LoVo (cell line): Measurements from ENCODE around the gene BRD9.
"Not testable (repeated sequence)": the region's sequence is repeated elsewhere in the genome, so short reads cannot be mapped to it uniquely, and the experiment has no call there.

Source experiments
- DNase-seq: peaks from one replicate; pipeline ENCODE4 v3.0.0-alpha.2; 2016; ENCODE audit warnings: low spot score

The BRD9 gene

DNA sequence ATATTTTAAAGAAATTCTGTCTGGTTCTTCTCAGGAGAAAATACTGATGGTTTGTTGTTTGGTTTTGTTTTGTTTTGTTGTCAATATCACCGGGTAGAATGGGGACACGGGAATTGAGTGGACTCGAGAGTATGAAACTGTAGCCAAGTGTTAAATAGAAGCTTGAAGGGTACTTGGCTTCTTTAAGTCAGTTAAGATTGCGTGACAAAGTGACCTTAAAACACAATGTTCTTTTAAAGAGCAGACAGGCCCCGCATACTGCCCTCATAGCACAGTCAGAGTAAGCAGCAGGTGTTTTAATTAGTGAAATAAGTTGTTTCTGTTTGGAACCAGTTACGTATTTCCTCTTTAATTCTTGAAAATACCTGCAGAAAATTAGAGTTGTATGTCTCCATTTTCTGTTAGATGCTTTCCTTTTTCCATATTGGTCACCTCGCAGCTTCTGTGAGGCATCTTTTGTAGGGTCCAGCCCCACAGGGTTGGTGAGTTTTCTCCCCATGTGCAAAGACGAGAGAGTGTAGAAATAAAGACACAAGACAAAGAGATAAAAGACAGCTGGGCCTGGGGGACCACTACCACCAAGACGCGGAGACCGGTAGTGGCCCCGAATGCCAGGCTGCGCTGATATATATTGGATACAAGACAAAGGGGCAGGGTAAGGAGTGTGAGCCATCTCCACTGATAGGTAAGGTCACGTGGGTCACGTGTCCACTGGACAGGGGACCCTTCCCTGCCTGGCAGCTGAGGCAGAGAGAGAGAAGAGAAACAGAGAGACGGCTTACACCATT lies 9.7 kb upstream of the BRD9 start:
- DNase-seq: no peak

DNA sequence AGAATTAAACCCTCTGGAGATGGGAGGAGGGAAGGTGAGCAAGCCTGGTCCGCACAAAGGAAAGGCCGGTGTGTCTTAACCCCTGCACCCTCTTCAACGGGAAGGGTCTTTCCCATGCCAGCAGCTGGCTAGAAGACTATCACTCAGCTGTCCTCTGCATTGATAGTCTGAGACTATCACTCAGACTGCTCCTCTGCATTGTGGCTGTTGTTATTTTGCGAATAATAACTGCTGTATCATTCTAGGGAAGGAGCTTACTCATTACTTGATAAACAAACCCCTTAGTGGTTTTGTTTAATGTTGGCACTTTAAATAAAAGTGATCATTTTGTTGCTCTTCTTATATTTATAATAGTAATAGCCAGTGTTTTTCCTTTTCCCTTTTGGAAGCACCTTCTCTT lies 8.2 kb upstream of the BRD9 start:
- no peak for DNase-seq

DNA sequence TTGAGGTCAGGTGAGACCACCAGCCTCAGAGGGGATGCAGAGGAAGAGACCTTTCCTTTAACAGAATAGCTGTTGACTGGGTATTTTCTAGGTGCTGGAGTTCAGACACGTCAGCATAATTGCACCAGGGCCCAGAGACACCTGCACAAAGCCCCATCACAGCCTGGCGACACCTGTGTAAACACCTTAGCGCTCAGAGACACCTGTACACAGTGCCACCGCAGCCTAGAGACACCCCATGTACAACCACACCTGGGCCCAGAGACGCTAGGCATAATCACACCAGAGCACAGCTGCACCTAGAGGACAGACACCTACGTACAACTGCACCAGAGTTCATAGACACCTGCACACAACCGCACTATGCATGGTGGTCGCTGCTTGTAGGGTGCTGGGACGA lies 1.1 kb upstream of the BRD9 start:
- DNase-seq: no peak

DNA sequence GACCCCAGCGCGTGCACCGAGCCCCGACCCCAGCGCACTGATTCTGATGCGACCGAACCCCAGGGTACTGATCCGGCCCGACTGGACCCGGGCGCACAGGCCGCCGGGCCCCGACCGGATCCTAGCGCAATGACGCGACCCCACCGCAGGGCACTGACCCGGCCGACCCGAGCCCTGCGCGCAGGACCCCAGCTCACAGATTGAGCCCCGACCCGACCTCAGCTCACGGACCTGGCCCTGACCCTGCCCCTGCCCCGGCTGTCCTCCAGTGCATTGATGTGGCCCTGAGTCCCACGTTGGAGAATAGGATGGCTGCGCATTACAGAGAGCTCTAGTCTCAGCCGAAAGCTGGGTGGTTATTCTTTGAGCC lies 521 bp upstream of the BRD9 start:
- no peak for DNase-seq

DNA sequence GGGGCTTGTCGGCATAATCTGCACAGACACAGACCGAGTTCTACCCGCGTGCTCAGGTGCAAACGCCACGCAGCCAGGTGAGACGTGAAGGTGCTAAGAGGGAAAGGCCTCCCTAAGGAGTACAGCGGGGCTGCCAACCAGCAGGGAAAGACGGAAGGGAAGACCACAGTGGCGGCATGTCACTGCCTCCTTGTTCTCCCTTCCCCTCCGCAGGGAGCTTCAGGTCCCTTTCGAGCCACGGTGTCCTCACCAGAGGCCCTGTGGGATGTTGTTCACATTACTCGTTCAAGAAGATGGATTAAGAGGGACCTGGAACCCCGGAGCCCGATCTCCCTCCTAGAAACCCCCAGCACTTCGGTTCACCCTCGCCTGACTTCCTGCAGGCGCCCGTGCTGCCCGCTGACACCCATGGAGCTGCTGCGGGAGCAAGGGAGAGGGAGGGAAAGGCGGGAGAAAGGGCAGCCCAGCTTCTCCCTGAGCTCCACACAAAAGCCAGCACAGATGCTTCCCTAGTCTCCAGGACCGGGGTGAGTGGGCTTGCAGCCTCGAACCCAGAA lies 686 bp downstream of the BRD9 start:
- peak; percentile 21 for DNase-seq

DNA sequence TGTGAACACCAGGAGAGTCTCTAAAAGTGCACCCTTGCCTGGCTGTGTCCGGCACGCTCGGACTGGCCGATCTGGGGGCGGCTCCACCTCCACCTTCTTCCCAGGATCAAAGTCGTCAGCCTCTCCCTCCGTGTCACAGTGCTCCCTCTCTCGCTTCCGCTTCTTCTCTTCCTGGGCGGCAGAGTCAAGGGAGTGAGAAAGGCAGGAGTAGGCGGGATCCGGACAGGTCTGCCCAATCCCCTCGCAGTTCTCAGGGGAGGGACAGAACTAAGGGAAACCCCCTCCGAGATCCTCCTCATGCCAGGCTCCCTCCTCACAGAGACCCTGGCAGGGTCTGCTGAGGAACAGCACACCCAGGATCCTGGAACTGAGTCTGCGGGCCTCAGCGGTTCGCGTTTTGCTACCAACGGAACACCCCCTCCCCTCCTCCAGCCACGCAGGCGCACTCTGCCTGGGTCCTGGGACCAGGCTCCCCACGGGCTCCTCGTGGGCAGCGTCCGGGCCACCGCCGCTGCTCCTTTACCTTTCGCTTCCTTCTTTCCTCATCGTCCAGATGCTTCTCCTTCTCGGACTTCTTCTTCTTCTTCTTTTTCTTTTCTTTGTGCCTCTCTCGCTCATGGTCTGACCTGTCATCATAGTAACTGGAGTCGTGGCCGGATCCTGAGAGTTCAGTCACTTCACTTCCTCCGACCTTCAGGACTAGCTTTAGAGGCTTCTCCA lies 1.3 kb downstream of the BRD9 start:
- DNase-seq: no peak

DNA sequence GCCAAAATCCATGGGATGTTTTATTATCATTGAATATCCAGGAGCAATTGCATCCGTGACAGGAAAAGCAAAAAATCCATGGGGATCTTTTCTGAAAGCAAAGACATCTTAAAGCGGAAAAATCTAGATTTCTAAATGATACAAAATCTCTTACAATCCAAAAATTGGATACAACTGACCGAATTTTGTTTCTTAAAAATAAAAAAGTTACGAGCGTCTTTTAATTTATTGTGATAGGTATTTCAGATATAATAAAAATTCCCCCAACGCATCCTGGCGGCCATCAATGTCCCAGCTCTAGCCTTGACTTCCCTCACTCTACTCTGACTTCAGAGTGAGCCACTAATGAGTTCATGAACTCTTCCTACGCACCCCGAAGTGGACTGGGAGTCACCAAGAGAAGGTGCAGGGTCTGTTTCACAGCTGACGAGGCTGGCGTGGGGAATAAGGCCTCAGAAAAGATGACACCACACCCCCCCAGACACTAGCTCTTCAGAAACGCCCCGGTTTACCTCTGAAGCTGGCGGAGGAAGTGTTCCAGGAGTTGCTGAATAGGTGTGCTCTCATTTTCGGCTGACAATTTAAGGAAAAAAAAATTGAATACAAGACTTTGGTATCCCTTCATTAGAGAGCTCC lies 3.4 kb downstream of the BRD9 start:
- DNase-seq: no peak

DNA sequence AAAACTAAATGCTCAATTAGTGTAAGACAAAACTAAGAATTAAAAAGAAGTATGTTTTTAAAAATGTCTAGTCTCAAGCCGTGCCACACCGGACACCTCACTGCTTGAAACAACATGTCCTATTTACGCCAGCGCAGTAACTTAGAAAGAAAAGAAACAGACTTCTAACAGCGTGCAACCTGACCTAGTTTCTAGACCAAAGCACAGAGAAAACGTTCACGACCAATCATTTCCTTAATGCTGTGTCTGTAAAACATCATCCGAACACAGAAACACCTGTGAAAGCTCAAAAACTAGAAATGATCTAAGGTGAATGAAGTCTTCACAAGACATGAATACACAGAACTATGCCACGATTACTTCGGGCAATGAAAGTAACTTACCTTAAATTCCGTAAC lies 4.0 kb downstream of the BRD9 start:
- DNase-seq: no peak

DNA sequence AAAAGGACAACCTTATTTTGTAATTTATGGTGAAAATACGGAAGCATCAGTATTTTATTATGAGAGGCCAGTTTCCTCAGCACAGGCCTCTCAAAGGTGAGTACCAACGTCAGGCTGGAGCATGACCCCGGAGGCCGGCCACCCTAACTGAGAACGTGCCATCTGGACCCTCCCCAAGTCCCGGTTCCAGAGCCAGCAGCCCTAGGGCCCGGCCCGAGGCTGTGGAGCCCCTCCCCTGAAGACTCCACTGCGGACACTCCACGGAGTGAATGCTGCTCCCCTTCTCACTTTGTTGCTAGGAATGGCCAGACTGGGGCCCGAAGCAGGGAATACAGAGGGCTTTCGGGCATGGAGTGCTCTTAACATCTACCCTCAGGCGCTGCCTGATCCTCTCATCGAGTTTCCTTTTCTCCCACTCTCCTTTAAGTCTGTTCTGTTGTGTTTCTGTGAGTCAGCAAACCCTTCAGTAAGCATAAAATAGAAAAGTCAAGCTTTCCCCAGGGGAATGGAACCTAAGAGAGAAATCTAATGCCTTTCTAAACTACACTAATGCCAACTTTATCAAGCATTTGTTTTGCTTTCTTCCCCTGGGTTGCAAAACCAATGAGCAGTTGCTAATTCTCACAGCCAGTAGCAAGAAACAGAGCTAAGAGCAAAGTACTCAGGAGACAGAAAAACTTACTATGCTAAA lies 4.5 kb downstream of the BRD9 start:
- no peak for DNase-seq

DNA sequence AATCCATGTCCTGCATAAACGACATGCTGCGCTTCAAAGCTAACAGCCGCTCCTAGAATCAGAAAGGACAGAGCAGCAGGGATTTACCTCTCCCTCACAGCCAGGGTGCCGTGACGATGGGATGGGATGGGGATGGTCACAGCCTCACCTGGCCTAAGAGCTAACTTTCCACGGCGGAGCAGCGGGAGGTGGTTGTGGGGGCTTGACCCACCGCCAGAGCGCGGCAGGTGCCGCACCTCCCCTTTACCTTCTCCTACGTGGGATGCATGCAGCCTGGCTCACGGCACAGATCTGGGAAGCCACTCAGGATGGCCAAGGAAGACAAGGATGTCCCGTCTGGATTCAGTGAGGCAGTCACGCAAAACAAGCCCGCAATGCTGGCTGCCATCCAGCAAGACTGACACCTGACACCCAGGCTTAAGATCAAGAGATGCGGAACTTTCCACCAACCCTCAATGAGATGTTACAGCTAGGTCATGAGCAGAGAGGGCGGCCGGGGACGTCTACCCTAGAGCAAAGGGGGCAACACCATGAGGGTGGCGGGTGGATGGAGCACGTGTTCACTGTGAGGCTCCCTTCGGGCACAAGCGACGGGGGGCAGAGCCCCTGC lies 5.8 kb downstream of the BRD9 start:
- no peak for DNase-seq

DNA sequence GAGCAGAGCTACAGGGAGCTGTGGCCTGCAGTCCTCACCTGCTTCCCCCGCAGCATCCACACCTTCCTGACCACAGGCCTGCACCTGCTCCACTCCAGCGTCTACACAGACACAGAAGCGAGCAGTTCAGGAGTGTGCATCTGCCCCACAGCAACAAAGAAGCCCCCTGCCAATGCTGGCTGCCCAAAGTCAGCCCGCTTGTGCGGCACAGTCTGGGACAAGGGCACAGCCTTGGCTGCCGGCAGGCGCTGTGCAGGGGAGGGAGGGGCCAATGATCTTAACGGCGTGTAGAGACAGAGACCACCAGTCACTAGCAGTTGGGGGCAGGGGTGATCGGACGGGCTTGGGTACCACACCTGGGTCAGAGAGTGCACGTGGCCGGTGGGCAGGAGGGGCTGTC lies 6.6 kb downstream of the BRD9 start:
- no peak for DNase-seq

DNA sequence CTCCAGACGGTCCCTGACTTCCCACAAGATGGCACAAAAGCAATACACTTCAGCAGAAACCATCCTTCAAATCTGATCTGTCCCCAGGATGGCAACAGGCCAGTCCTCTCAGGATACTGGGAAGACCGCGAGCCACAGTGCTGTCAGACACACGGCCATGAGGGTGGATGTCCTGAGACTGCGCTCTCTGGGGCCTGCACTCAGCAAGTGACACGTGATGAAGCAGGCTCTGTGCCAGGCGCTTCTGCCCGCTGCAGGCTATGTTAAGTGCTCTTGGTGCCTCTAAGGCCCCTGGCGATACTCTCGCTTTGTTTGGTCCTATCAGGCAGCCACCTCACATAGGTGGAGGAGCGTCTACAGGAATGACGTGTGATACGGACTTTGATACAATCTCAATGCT lies 7.1 kb downstream of the BRD9 start:
- DNase-seq: no peak

DNA sequence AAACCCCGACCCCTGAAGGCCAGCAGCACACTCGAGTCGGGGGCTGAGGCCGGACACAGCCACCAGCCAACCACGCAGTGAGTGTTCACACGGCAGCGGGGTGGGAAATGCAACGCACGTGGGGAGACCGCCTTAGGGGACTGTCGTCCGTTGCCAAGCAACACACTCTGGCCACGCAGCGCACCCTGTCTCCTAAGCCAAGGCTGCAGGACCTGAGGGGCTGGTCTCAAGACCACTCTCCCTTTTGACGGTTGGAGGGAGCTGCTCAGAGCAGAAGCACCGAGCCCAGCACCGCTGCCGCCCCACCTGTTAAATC lies 7.5 kb downstream of the BRD9 start:
- no peak for DNase-seq

DNA sequence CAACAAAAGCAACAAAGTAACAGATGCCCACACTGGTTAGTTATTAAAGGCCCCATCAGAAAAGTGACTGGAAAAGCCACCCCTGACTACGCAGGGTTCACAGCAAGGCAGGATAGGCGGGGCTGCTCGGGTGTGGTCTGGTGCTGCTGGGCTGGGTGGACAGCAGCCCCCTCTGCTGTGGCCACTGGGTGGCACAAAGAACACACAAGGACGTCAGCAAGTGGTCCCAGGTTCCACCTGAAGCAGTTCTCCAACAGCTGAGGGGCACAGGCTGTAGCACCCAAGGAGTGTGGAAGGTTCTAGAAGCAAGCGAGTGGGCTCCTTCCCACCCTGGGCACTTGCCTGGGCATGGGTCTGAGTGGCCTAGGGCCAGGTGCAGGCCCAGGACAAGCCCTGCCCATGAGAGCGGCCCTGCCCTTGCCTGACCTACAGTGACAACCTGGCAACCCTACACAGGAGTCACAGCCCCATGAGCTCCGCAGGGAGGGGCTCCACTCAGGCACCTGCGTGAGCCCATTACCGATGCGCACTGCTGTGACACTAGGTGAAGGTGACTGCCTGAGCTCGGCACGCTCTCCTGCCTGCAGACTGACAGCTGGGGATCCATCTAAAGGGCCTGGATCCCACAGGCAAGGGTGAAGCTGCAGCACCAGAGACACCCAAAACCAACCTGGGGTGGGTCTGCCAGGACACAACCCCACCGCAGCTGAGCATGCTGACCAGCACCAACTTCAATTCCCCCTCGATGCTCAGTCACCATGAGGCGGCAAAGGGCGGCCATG lies 8.1 kb downstream of the BRD9 start:
- DNase-seq: no peak

DNA sequence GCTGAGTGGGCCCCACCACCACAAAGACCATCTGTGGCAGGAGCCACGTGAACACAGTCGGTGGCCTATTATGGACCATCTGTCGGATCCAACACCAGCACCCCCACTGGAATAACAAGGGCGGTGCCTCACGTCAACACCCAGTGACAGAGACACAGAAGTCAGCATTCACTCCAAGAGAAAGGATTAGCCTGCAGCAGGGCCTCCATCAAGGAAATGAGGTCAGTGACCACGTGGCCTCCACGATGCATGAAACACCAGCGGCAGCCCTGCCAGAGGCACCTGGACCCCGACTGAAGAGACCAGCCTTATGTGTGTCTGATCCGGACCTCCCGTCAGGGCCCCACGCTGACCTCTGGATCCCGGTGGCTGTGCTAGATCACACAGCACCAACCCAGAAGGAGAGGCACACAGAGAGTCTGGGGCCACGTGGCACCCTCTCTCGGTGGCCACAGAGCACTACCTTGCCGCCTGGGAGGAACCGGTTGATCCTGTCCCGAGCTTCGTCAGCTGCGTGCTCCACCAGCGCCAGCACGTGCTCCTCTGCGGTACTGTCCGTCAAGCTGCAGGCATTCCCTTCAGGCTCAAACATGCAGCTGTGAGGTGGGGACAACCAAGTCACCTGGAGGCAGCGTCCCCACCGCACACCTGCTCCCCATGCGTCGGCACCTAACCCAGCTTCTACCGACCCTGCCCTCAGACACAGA lies 9.0 kb downstream of the BRD9 start:
- no peak for DNase-seq

DNA sequence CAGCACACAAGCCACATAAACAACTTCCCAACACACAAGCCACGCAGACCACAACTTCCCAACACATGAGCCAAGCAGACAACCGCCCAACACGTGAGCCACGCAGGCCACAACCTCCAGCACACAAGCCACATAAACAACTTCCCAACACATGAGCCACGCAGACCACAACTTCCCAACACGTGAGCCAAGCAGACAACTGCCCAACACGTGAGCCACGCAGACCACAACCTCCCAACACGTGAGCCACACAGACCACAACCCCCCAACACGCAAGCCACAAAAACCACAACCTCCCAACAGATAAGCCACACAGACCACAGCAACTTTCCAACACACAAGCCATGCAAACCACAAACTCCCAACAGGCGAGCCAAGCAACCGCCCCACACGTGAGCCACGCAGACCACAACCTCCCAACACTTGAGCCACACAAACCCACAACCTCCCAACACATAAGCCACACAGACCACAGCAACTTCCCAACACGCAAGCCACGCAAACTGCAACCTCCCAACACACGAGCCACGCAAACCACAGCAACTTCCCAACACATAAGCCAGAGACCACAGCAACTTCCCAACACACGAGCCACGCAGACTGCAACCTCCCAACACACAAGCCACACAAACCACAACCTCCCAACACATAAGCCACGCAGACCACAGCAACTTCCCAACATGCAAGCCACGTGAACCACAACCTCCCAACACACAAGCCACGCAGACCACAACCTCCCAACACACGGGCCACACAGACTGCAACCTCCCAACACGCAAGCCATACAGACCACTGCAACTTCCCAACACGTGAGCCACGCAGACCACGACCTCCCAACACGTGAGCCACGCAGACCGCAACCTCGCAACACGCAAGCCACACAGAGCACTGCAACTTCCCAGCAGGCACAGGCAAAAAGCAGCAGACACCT lies 10.1 kb downstream of the BRD9 start:
- no peak for DNase-seq

DNA sequence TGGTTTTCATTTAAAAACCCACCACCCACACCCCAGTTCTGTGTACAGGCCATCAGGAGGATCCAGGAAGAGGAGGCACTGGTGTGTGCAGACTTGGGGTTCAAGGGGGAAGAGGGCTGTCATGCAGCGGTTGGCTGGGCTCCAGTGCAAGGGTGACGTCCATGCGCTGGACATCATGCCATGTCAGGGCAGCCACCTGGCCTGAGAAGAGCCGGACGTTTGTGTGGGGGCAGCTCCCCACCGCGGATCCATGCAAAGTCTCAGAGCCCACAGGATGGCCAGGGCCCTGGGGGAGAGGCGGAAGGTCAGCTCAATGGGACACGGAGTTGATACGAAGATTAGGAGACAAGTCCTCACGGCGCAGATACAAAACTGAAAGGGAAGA lies 11.1 kb downstream of the BRD9 start:
- no peak for DNase-seq

DNA sequence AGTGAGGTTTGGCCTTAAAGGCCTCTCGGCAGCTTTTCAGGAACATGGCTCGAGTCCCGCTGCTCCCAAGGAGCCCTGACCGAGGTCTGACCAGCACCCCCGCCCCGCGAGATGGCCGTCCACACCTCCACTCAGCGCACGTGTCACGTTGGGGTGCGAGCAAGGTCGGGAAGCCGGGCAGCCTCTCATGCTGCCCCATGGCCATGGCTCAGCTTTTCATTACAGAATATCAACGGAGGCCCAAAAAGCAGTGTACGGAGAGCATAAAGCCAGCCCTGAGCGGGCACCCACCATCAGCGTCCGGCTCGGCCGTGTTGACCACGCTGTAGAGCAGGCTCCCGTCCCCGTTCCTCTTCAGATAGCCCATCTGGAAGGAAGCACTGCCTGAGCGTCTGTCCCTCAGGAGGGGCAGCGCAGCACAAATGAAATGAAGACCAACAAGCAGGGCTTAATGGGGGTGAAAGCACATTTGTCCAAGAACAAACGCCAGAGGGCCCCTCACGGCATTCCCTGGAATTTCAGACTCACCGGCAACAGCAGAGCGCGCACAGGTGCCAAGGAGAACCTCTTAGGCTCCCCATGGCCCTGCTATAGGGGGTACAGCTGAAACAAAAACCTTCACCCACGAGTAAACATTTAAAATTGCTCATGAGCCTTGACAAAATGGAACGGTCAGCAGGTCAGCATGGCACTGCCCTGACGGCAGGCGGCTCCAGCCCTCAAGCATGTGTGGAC lies 11.6 kb downstream of the BRD9 start:
- DNase-seq: no peak

DNA sequence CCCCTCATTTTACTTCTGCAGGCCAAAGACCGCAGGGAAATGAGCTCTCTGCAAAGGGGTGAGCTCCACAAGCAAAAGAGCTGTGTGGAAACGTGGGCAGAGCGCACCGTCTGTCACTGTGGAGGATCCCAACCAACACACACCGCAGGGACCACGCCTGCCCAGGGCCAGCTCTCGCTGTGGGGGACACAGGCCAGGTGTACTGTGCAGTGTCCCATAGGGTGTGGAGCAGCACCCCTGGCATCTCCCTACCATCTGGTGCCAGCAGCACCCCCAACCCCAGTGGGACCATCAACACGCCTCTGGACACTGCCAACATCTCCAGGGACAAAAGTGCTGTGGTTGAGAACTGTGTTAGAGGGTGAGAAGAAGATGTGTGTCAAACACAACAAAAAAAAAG lies 13.9 kb downstream of the BRD9 start:
- not testable (repeated sequence) for DNase-seq
